ENCODE data around the gene STMN3.
"Not testable (repeated sequence)": the region's sequence is repeated elsewhere in the genome, so short reads cannot be mapped to it uniquely, and the experiment has no call there.

The STMN3 gene

DNA sequence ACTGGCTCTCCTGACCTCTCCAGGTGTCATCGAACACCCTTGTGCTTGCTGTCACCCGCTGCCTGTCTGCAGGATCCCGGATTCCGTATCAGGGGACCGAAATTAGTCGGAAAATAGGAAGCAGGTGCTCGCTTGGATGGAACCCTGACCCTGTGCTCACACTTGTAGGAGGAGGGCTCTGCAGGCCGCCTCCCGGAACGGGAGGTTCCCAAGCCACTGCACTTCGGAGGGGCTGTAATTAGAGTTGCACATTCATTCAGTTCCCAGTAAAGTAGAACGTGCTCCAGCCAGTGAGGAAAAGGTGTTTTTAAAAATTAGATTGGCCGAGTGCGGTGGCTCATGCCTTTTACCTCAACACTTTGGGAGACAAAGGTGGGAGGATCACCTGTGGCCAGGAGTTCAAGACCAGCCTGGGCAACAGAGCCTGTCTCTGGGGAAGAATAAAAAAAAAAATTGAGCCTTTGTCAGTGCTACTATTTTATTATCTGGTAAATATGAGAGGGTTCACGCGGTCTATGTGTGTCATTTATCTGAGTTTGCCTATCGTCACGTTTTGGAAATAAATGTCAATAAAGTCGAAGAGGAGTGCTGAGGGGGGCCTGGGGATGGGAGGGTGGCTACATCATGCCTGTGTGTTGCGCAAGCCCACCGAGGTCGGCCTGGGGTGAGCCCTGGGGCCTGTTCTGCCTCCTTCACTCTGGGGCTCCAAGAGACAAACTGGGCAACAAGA is 24.8 kb downstream of the STMN3 start:
- DNase-seq: peak; percentile 93

DNA sequence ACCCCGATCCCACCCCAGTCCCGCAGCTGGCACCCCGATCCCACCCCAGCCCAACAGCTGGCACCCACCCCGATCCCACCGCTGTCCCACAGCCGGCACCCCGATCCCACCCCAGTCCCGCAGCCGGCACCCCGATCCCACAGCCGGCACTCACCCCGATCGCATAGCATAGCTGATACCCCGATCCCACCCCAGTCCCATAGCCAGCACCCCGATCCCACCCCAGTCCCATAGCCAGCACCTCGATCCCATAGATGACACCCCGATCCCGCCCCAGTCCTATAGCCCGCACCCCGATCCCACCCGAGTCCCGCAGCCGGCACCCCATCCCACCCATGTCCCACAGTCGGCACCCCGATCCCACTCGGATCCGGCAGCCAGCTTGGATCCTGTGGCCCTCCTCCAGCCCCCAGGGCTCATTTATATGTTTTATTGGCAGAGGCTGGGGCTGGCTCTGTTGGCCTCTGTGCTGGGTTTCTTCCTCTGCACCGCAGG is 25.4 kb downstream of the STMN3 start:
- no peak for DNase-seq

DNA sequence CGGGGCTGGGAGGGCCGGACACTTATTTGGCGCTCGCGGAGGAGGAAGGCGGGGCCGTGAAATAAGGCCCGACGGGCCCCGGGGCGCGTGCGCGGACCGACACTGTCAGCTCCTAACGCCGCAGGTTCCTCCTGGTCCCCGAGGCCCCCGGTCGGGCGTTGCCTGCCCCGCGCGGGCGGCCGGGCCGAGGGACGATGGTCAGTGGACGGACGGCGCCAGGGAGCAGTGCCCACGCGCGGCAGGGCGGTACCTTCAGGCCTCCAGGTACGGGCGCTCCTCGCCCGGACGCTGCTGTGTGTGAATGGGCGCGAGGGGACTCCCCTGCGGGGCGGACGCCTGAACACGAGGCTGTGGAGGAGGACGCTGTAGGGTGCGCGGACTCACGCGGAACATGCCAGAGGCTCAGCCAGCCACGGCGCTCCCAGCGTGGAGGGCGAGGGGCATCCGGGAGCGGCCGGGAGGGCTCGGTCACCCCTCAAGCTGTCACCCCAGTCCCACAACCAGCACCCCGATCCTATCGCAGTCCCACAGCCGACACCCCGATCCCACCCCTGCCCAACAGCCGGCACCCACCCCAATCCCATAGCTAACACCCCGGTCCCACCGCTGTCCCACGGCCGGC is 26.0 kb downstream of the STMN3 start:
- peak; percentile 88 for DNase-seq

DNA sequence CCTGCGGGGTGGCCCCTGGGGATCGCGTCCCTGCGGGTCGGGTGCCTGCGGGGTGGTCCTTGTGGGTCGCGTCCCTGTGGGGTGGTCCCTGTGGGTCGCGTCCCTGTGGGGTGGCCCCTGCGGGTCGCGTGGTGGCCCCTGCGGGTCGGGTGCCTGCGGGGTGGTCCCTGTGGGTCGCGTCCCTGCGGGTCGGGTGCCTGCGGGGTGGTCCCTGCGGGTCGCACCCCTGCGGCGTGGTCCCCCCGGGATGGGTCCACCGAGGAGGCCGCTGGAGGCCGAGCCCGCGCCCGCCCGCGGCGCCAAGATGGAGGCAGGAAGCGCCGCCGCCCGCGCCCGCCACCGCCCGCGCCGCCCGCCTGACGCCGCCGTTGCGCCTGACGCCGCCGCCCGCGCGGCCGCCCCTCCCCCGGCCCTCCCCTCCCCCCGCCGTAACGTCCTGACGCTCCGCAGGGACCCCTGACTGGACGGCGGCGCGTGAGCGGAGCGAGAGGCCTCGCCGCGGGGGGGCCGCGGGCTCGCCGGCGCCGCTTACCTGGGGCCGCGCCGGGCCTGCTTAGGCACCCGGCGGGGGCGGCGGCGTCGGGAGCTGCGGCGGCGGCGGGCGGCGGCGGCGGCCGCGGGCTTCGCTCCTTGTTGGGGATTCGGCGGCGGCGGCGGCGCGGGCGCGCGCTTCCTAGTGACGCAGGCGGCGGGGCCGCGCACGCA is 26.6 kb downstream of the STMN3 start, which contains the start of gene GMEB2:
Gene GMEB2, minus strand, starts transcription at position 678 of the 705 bp plus-strand sequence. CDS start 7,704 bp downstream, outside the sequence.
- DNase-seq: peak; percentile 75

DNA sequence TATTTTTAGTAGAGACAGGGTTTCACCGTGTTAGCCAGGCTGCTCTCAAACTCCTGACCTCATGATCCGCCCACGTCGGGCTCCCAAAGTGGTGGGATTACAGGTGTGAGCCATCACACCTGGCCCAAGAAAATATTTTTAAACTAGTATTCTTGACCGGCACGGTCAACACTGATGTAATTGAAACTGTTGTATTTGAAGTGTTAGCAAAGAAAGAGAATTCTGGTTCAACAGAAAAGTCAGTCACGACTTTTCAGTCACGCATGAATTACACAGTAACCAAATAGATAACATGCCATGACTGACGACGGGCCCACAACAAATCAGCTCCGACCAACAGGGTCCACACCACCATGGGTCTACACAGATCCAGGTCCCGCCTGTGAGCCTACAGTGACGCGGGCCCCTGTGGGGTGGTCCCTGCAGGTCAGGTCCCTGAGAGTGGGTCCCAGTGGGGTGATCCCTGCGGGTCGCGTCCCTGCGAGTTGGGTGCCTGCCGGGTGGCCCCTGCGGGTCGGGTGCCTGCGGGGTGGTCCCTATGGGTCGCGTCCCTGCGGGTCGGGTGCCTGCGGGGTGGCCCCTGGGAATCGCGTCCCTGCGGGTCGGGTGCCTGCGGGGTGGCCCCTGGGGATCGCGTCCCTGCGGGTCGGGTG is 27.3 kb downstream of the STMN3 start:
- no peak for DNase-seq

DNA sequence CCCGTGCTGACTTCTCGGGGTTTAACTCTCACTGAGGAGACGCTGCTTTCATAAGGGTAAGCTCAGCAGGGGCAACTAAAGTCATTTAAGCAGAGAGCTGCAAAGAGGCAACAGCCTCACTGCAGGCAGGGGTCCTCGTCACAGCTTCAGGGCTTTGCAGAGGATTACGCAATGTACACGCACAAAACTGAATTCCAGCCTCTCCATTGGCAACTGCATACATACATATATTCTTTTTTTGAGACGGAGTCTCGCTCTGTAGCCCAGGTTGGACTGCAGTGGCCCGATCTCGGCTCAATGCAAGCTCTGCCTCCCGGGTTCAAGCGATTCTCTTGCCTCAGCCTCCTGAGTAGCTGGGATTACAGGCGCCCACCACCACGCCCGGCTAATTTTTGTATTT is 28.7 kb downstream of the STMN3 start:
- DNase-seq: no peak

DNA sequence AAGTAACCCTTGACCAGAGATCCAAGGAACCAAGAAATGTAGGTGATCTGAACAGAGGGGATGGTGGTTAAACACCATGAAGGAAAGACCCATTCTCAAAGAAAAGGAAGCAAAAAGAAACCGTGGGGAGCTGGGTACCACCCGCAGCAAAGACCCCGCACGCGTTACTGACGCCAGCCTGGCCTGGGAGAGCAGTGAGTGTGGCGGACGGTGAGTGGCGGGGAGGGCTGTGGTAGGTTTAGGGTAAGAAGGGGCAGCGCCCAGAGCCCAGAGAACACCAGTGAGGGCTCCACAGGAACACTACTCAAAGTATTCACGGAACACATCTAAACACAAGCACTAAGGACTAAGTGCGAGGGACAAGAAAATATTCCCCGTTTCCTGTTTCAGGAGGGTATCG is 30.5 kb downstream of the STMN3 start:
- DNase-seq: no peak

DNA sequence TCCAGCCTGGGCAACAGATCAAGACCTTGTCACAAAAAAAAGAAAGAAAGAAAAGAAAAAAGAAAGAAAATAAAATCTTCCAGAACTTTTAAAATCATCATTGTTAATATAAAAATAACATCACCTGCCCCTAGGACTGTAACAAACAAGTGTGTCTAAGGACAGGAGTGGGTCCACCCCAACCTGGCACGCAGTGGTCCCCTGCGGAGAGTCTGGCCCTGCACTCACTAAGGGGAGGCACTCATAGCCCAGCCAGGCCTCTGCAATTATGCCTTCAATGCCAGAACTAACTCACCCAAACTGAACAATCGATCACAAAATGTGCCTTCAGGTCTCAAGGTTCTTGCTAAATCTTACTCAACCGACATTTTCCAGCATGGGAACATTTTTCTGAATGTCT is 31.1 kb downstream of the STMN3 start:
- DNase-seq: no peak

DNA sequence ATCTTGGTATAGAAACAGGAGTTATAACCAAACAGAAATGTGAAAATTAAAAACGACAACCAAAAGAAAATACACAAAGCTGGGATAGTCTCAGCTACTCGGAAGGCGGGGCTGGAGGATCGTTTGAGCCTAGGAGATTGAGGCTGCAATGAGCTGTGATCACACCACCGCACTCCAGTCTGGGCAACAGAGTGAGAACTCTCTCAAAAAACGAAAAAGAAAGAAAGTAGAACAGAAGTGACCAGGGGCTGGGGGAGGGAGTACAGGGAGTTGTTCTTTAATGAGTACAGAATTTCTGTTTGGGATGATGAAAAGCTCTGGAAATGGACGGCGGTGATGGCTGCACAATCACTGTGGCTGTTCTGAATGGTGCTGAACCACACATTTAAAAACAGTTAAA is 32.2 kb downstream of the STMN3 start:
- no peak for DNase-seq

DNA sequence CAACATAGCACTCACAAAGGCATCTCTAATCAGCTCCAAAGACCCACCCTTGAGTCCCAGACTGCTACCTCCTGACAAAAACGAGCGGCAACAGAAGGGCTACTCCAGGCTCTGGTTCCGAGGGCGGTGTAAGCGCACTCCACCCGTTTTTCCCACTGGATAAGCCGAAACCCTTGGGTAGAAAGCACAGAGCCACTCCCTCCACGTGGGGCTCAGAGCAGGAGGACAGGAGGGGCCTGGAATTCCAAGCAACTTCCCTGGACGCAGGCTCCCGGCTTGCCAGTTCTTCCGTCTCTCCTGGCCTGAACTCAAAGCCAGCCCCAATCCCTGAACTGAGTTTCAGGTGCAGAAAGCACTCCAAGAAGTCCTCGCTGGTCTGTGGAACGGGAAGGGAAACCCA is 33.7 kb downstream of the STMN3 start:
- DNase-seq: no peak

DNA sequence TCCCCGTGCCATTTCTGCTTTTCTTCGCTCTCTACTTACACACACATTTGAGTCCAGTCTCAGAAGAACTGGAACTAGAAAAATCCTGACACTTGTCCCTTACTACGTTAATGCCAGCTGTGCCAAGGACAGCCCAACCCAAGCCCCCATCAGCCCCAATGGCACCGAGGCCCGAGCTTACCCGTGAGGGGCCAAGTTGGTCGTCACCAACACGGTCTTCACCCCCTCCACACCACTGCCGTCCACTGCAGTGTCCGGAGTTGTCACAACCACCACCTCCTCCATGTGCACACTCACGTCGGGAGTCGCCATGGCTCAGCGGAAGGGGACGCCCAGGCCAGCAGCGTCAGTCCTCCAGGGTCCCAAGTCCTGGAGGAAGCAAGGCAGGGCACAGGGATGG is 34.1 kb downstream of the STMN3 start:
- no peak for DNase-seq

DNA sequence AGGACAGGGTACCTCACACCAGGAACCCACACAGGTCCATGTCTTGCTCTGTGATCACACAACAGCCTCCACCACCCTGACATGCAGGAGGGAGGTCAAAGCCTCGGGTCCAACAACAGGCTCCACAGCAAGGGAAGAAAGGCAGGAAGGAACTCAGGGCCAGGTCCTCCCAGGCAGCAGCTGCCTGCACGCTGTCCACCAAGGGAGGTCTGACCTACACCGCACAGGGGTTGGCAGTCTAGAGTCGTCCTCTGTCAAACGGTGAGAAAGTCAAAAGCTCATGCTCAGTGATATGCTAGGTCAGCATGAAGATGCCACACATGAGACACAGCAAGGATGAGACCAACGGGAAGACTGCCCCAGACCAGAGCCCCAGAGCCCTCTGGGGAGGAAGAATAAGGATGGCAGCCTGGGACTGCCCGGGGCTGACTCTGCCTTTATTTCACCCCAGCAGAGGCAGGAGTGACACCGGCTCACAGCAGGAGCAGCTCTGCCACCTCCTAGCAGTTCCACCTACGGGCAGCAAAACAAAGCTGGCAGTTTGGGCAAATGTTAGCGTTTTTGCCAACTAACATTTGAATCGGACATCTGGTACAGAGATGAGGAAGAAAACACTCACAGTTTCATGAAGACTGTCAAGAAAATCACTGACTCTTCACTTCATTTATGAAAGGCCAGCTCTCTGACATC is 34.8 kb downstream of the STMN3 start:
- no peak for DNase-seq

DNA sequence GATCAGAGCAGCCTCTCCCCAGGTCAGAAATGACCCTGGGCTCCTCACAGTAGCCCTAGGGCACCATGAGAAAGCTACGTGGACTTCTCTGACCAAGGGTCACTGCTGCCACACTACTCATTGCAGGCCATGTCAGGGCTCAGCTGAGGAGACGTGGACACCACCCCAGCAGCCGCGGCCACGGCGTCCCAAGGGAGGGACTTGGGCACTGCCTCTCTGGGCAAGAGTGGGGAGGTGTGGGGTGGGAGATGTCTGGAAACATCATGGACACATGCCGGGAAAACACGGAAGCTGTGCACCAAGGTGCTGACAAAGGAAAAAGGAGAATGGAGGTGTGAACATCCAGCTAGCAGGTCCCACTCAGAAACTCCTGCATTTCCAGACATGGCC is 35.4 kb downstream of the STMN3 start:
- DNase-seq: no peak

DNA sequence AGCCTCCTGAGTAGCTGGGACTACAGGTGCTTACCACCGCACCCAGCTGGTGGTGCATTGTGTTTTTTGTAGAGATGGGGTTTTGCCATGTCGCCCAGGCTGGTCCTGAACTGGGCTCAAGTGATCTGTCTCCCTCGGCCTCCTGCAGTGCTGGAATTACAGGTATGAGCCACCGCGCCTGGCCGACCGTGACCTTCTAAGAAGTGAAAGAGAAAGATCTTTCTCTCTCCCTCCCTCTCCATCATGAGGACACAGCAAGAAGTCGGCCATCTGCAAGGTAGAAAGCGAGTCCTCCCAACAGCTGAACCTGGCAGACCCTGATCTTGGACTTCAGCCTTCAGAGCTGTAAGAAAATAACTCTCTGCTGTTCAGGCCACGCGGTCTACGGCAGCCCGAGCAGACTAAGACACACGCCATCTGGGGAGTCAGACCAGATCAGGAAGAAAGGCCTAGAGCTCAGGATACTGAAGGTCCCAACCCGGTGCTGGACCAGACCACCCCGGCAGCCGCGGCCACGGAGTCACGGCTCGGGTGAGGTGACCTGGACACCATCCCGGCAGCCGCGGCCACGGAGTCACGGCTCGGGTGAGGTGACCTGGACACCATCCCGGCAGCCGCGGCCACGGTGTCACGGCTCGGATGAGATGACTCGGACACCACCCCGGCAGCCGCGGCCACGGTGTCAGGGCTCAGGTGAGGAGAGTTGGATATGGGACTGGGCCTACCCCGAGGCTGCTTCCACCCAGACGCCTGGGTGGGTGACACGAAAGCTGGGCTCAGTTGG is 35.9 kb downstream of the STMN3 start:
- no peak for DNase-seq

DNA sequence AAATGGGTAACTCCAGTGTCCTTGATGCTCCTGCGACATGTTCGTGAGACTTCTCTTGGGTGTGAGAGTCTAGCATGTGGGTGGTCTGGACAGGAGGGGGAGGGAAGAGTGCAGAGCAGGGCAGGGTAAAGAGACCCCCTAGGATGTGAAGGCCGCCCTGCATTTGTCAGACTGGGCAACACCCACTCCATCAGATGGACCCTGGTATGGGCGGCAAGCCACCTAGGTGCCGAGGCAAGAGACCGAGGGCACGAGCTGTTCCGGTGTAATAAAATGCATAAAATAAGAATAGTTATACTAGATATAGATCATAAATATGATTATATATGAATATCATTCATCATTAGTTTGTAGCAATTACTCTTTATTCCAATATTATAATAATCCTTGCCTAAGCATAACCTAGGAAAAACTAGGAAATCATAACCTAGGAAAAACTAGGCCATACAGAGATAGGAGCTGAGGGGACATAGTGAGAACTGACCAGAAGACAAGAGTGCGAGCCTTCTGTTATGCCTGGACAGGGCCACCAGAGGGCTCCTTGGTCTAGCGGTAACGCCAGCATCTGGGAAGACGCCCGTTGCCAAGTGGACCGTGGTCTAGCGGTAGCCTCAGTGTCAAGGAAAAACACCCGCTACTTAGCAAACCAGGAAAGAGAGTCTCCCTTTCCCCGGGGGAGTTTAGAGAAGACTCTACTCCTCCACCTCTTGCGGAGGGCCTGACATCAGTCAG is 39.2 kb downstream of the STMN3 start:
- DNase-seq: not testable (repeated sequence)

DNA sequence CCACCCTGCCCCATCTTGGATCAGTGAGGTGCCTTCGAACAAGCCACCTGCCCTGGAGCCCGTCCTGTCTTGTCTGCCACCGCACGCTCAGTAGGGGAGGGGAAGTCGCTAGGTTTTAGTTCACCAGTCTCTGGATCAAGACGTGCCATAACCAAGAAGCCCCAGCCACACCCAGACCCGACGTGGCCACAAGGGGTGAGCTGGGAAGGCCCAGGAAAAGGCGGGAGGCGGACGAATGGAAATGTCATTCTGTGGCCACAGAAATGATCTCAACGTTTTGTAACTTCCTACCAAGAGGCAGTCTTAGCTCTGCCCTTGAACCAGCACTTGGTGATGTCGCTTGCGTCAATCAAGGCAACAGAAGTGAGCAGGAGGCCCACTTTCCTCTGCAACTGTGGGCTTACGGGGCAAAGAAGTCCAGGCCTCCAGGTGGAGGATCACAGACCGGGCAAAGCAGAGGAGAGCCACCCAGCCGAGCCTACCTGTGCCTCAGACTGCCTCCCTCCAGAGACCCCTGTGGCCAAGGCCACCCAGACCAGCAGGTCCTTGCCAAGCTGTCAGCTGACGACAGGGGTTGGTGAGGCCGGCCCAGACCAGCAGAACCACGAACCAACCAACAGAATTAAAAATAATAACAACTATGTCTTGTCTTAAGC is 40.8 kb downstream of the STMN3 start:
- DNase-seq: no peak

DNA sequence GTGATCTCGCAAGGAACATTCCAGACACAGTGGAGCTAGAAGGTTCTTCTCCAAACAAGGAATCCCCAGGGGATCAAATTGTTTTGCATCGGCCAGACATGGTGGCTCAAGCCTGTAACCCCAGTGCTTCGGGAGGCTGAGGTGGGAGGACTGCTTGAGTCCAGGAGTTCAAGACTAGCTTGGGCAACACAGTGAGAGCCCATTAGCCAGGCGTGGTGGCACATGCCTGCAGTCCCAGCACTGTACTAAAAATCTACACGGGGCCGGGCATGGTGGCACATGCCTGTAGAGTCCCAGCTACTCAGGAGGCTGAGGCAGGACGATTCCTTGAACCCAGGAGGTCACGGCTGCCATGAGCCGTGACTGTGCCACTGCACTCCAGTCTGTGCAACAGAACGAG is 41.6 kb downstream of the STMN3 start:
- DNase-seq: no peak

DNA sequence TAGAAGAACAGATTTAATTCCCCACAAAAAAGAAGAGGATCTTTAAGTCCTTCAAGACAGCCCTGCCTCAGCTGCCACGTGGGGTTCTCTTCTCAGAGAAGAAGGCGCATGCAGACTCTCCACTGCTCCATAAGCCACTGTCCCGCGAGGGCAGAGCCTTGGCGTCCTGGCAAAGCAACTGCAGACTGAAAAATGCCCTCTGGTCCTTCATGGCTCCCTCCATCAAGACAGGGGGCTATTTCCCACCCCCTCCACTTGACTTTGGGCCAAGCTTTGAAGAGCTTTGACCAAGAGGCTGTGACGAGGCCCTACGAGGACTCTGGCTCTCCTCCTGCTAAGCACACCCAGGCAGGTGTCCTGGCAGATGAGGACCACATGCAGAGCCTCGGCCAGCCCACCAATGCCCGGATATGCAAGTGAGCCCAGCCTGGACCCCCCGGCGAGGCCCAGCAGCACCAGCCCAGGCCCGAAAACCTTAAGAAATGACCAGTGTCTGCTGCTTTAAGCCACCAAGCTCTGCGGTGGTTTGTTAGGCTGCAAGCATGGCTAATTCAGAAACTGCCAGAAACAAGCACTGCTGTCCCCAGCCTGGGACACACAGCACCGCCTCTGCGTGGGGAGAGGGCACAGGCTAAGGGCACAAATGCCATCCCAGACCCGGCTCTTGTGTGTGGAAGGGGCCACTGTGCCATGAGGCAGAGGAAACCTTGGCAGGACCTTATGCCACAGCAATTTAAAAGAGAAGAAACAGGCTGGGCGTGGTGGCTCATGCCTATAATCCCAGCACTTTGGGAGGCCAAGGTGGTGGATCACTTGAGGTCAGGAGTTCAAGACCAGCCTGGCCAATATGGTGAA is 42.4 kb downstream of the STMN3 start:
- no peak for DNase-seq

DNA sequence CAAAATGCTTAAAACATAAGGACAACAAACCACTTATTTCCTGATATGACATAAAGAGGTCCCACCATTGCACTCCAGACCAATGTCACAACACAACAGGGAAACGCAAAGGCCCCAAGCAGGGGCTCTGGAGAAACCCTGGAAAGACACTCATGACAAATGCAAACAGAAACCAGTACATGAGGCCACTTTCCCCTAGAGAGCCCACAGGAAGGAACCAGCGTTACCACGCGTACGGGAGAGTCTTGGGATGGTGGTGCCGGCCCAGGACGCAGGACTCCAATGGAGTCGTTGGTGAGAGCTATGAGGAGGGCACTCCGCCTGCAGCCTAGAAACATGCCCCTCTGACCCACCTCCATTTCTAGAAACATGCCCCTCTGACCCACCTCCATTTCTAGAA is 46.5 kb downstream of the STMN3 start:
- no peak for DNase-seq

DNA sequence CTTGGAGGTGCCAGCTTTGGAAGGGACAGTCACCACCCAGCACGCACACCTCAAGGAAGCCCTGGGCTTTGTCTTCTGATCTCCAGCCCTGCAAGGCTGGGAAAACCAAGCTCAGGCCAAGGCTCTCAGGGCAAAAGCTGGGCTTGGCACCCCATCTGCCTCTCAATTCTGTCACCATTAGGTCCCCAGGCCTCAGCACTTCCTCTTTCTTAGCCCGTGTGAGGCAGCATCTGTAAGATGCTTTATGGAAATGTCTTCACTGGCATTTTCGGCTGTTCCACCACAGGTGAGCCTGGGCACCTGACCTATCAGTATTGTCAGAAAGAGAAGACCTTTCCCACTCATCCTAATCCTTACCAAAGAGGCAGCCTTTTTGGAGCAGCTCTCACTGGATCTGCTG is 50.9 kb downstream of the STMN3 start:
- DNase-seq: no peak
